GM19395 (cell line): ENCODE results near the gene FILIP1L.
A peak's percentile ranks its signal among the peaks of the same experiment; 100 is the strongest.
"Not testable (repeated sequence)": the region's sequence is repeated elsewhere in the genome, so short reads cannot be mapped to it uniquely, and the experiment has no call there.

Source experiments
- ATAC-seq: cut with Tn5 transposase; IDR thresholded peaks from one replicate; pipeline ENCODE4 v1.9.1; 2021; ENCODE audit warnings: mild to moderate bottlenecking, moderate library complexity; ENCODE audit not compliant: unreplicated experiment

Gene FILIP1L

GRCh38 chr3:100099621-100100020, 14.7 kb downstream of the FILIP1L start:
- ATAC-seq = no peak

- ATAC-seq = no peak
Measured at GRCh38 chr3:100098784-100099070, 15.6 kb downstream of the FILIP1L start.

GRCh38 chr3:100097919-100098783, 16.1 kb downstream of the FILIP1L start:
- no peak for ATAC-seq

GRCh38 chr3:100096866-100097265, 17.4 kb downstream of the FILIP1L start:
- no peak for ATAC-seq

- ATAC-seq = not testable (repeated sequence)
Measured at GRCh38 chr3:100096286-100096685, 18.0 kb downstream of the FILIP1L start.

- no peak for ATAC-seq
Measured at GRCh38 chr3:100093831-100094230, 20.5 kb downstream of the FILIP1L start.

- ATAC-seq = peak; percentile 7
Measured at GRCh38 chr3:100090669-100091005, 23.7 kb downstream of the FILIP1L start.

GRCh38 chr3:100089812-100090668, 24.3 kb downstream of the FILIP1L start:
- ATAC-seq = peak; percentile 77

- no peak for ATAC-seq
Measured at GRCh38 chr3:100088735-100089368, 25.4 kb downstream of the FILIP1L start.

GRCh38 chr3:100087198-100087597, 27.1 kb downstream of the FILIP1L start:
- peak; percentile 93 for ATAC-seq

GRCh38 chr3:100086401-100086800, 27.9 kb downstream of the FILIP1L start:
- ATAC-seq = no peak

- no peak for ATAC-seq
Measured at GRCh38 chr3:100084100-100084806, 30.0 kb downstream of the FILIP1L start.

- ATAC-seq = no peak
Measured at GRCh38 chr3:100083209-100083608, 31.1 kb downstream of the FILIP1L start.

- ATAC-seq = no peak
Measured at GRCh38 chr3:100082714-100083113, 31.6 kb downstream of the FILIP1L start.

- no peak for ATAC-seq
Measured at GRCh38 chr3:100081986-100082692, 32.2 kb downstream of the FILIP1L start.

GRCh38 chr3:100081311-100081710, 33.0 kb downstream of the FILIP1L start:
- ATAC-seq = no peak

GRCh38 chr3:100080573-100080972, 33.7 kb downstream of the FILIP1L start:
- ATAC-seq = no peak

- ATAC-seq = no peak
Measured at GRCh38 chr3:100079328-100079727, 35.0 kb downstream of the FILIP1L start.

GRCh38 chr3:100076731-100077529, 37.4 kb downstream of the FILIP1L start:
- no peak for ATAC-seq
